Transverse colon (tissue), 4 donors: ENCODE data around the gene NUP93. TPM values are rescaled to one million over a fixed set of nuclear protein-coding genes. Genes with fewer than 3 reads are reported as not detected.
A peak's percentile ranks its signal among the peaks of the same experiment; 100 is the strongest.

ENCODE experiments used
- DNase-seq: peaks from one replicate; pipeline ENCODE4 v3.0.0-alpha.2; 2019
- H3K27ac ChIP-seq, 4 donors: fragments of 200-600 bp; sonication (generic); 2 replicates each; pipeline ENCODE4 v1.5.1; 2016 to 2018; ENCODE audit warnings: inconsistent platforms in 4 of 4
- H3K27me3 ChIP-seq: fragments of 200-600 bp; sonication (generic); 2 replicates; pipeline ENCODE4 v1.5.1; 2017; ENCODE audit warnings: inconsistent platforms
- H3K36me3 ChIP-seq, 4 donors: fragments of 200-600 bp; sonication (generic); 2 replicates each; pipeline ENCODE4 v1.5.1; 2017 to 2019; ENCODE audit warnings: inconsistent platforms in 4 of 4
- H3K4me1 ChIP-seq, 4 donors: fragments of 200-600 bp; sonication (generic); 2 replicates each; pipeline ENCODE4 v1.5.1; 2017 to 2020; ENCODE audit warnings: inconsistent platforms in 4 of 4
- H3K4me3 ChIP-seq, 4 donors: fragments of 200-600 bp; sonication (generic); 1 replicate in 1 of 4; 2 replicates in 3 of 4; pipeline versions ENCODE4 v1.5.1 to v1.6.1; 2017 to 2019; ENCODE audit warnings: inconsistent platforms in 4 of 4
- H3K9me3 ChIP-seq, 2 donors: fragments of 200-600 bp; sonication (generic); 2 replicates each; pipeline ENCODE4 v1.5.1; 2017 to 2019; ENCODE audit warnings: inconsistent platforms in 2 of 2
- EP300 ChIP-seq: sonication (generic); formaldehyde crosslinking; IDR thresholded peaks from one replicate; pipeline ENCODE4 v1.6.1; 2017; ENCODE audit warnings: antibody characterized with exemption, low read depth
- POLR2A ChIP-seq: fragments of 450-650 bp; IDR thresholded peaks from one replicate; pipeline ENCODE4 v1.6.1; 2016; ENCODE audit warnings: antibody characterized with exemption, mild to moderate bottlenecking, moderate library complexity
- POLR2AphosphoS5 ChIP-seq, 3 donors: sonication (generic); formaldehyde crosslinking; IDR thresholded peaks; one replicate each; pipeline ENCODE4 v1.6.1; 2016; ENCODE audit warnings: antibody characterized with exemption in 3 of 3
- WGBS, 2 donors: methylation state at CpG; one replicate each; pipeline ENCODE4 v1.1.5; 2018; ENCODE audit warnings: low coverage in 1 of 2; 5-methylcytosine and 5-hydroxymethylcytosine counted together
- in situ Hi-C, 4 donors: fragments of 200-750 bp; cut with MboI; loops; one replicate each; pipeline versions ENCODE4 v1.15.0 to v1.15.1; 2017; ENCODE audit warnings: low sequenced_read_pairs in 3 of 4, low pct_ligation_motif_present in 1 of 4, low pct_unique_long_range_greater_than_20kb in 1 of 4
- intact Hi-C: fragments of 100-400 bp; cut with DNase I; formaldehyde crosslinking; loops from one replicate; pipeline ENCODE4 v1.15.1; 2023; ENCODE audit warnings: low total_unique reads
- total RNA-seq, 4 donors: library from RNA; depleted of rRNA; stranded (reverse); fragments of >200 nt; gene quantifications; one replicate each; pipeline ENCODE4 v1.1.0, GENCODE V29; 2016
- TF ChIP-seq, protein P1 (sequence below), 5 experiments: fragments of 200-600 bp in 3 of 5; fragments of 450-650 bp in 2 of 5; sonication (generic) in 3 of 5; IDR thresholded peaks; 1 replicate in 2 of 5; 2 replicates in 3 of 5; pipeline ENCODE4 v1.5.1; 2016 to 2017; ENCODE audit warnings: antibody characterized with exemption in 5 of 5, inconsistent platforms in 3 of 5, mild to moderate bottlenecking in 2 of 5, moderate library complexity in 1 of 5

NUP93 gene
- total RNA-seq, 4 donors from 2014 or later, result 8.6 to 42.4 (median 20.6) TPM

- WGBS, 2 donors, result 85% methylated on average over 24 of the region's 24 CpGs; no CpG with 5 or more reads in 1 of the 2 donors
- TF ChIP-seq POLR2A (no peak), POLR2AphosphoS5 (IDR thresholded peaks at IDR 0.05) (no peak), EP300 (no peak)
- TF ChIP-seq, protein P1, sequence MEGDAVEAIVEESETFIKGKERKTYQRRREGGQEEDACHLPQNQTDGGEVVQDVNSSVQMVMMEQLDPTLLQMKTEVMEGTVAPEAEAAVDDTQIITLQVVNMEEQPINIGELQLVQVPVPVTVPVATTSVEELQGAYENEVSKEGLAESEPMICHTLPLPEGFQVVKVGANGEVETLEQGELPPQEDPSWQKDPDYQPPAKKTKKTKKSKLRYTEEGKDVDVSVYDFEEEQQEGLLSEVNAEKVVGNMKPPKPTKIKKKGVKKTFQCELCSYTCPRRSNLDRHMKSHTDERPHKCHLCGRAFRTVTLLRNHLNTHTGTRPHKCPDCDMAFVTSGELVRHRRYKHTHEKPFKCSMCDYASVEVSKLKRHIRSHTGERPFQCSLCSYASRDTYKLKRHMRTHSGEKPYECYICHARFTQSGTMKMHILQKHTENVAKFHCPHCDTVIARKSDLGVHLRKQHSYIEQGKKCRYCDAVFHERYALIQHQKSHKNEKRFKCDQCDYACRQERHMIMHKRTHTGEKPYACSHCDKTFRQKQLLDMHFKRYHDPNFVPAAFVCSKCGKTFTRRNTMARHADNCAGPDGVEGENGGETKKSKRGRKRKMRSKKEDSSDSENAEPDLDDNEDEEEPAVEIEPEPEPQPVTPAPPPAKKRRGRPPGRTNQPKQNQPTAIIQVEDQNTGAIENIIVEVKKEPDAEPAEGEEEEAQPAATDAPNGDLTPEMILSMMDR (IDR thresholded peaks at IDR 0.05), result no peak
- intact Hi-C loops (loop anchor here (10.0 kb wide), 1 partner anchor 175 kb away; no protein-coding TSS in a partner anchor), in situ Hi-C loops (loop anchor here in 3 of 4 donors (5.0 to 25.0 kb wide), 4 partner anchors 83 to 293 kb away; no protein-coding TSS in a partner anchor)
- Histone ChIP-seq H3K36me3 (no peaks in the 10 kb centered on the region), H3K9me3 (no peaks in the 10 kb centered on the region), H3K27ac (no peak overlapping the region), H3K4me1 (peaks cover 0 to 10% (median 0%) of the 10 kb centered on the region in 4 donors), H3K27me3 (no peaks in the 10 kb centered on the region), H3K4me3 (no peak overlapping the region)
- peak; percentile 24 for DNase-seq
Observed at GRCh38 chr16:56869513-56870275, 139.8 kb downstream of the NUP93 start.

DNA sequence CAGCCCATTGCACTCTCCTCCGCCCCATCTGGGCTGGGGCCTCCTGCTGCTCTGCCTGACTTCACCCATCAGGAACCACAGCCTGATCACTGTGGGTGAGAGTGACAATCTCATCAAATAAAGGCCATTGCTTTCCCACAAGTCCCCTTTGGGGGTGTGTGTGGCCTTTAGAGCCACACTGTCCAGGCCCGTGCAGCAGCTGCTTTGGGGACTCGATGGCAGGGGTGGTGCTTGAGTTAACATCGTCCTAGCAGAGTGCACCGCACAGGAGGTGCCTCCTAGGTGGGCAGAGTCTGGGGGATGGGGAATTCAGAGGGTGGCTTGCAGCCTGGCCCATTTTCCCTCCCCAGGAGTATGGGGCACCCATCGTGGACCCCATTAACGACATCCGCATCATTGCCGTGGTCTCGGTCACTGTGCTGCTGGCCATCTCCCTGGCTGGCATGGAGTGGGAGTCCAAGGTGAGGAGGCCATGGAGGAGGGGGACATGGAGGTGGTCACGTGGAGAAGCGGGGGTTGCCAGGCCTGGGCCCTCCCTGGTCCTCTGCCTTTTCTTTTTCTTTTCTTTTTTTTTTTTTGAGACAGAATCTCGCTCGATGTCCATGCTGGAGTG is 140.5 kb downstream of the NUP93 start:
- intact Hi-C loops (no loop called here), in situ Hi-C loops (loop anchor here in 2 of 4 donors (25.0 kb wide), 2 partner anchors 192 to 292 kb away; no protein-coding TSS in a partner anchor)
- peaks cover 0 to 10% (median 0%) of the 10 kb centered on the region in 4 donors for H3K4me1 ChIP-seq
- no peak for DNase-seq
- no peaks in the 10 kb centered on the region for H3K9me3 ChIP-seq
- H3K4me3 ChIP-seq, result no peak overlapping the region
- no peak for TF ChIP-seq POLR2AphosphoS5 (IDR thresholded peaks at IDR 0.05)
- TF ChIP-seq, protein P1 (IDR thresholded peaks at IDR 0.05), result no peak
- TF ChIP-seq EP300, result no peak
- no peak for TF ChIP-seq POLR2A
- H3K36me3 ChIP-seq, result no peaks in the 10 kb centered on the region
- H3K27ac ChIP-seq, result no peak overlapping the region
- H3K27me3 ChIP-seq, result no peaks in the 10 kb centered on the region
- 92% methylated on average over 14 of the region's 14 CpGs; no CpG with 5 or more reads in 1 of the 2 donors for WGBS, 2 donors

DNA sequence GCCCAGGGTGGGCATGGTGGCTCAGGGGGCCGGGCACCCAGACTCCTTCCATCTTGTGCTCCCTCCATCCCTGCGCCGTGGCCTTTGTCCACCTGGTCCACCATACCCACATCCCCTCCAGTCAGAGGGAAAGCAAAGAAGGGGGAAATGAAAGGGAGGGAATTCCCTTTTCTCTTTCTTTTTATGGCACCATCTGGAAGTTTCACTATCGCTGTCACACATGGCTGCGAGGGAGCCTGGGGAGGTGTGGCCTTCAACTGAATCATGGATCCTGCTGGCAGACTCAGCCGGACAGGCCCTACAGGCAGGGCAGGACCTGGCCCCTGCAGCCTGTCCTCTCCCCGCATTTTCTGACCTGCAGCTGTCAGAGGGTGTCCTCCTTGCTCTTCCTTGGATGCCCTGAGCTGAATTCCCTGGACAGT is 141.3 kb downstream of the NUP93 start:
- Histone ChIP-seq H3K27ac (no peak overlapping the region), H3K27me3 (no peaks in the 10 kb centered on the region), H3K9me3 (no peaks in the 10 kb centered on the region), H3K36me3 (no peaks in the 10 kb centered on the region), H3K4me3 (no peak overlapping the region), H3K4me1 (peaks cover 0 to 10% (median 0%) of the 10 kb centered on the region in 4 donors)
- TF ChIP-seq, protein P1 (IDR thresholded peaks at IDR 0.05), result no peak
- no peak for TF ChIP-seq POLR2A
- no peak for TF ChIP-seq POLR2AphosphoS5 (IDR thresholded peaks at IDR 0.05)
- no peak for TF ChIP-seq EP300
- in situ Hi-C loops (loop anchor here in 2 of 4 donors (25.0 kb wide), 2 partner anchors 191 to 291 kb away; no protein-coding TSS in a partner anchor), intact Hi-C loops (no loop called here)
- 49% methylated on average over 7 of the region's 7 CpGs; no CpG with 5 or more reads in 1 of the 2 donors for WGBS, 2 donors
- DNase-seq, result peak; percentile 59

DNA sequence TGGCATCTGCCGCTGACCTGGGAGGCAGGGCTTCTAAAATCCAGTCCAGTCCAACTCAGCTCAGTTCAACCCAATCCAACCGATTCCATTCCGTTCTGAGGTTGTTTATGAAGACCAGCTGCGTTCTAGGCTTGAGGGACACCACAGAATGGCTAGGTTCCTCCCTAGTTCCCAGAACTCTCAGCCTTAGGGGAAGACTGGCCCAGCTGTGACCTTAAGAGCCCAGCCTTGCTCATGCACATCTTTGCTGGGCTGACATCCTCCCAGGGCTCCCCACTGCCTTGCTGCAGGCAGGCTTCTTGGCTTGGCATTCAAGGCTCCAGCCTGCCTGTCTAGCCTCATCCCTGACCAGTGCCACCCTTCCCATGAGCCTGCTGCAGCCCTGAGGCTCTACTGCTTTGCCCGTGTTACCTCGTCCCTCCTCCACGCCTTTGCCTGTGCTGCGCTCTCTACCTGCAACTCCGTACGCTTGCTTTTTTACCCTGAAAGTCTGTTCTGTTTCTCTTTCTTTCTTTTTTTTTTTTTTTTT is 143.0 kb downstream of the NUP93 start:
- WGBS, 2 donors, result 77% methylated on average over 10 of the region's 10 CpGs; no CpG with 5 or more reads in 1 of the 2 donors
- peaks cover 0 to 5% (median 0%) of the 10 kb centered on the region in 4 donors for H3K4me1 ChIP-seq
- in situ Hi-C loops, result loop anchor here in 2 of 4 donors (25.0 kb wide), 2 partner anchors 189 to 289 kb away; no protein-coding TSS in a partner anchor
- DNase-seq, result no peak
- H3K4me3 ChIP-seq, result no peak overlapping the region
- no peaks in the 10 kb centered on the region for H3K36me3 ChIP-seq
- H3K9me3 ChIP-seq, result no peaks in the 10 kb centered on the region
- intact Hi-C loops, result no loop called here
- no peak for TF ChIP-seq POLR2AphosphoS5 (IDR thresholded peaks at IDR 0.05)
- TF ChIP-seq POLR2A, result no peak
- TF ChIP-seq EP300, result no peak
- TF ChIP-seq, protein P1 (IDR thresholded peaks at IDR 0.05), result no peak
- H3K27me3 ChIP-seq, result no peaks in the 10 kb centered on the region
- H3K27ac ChIP-seq, result no peak overlapping the region
